Measurements from ENCODE around the gene GPR141. TPM values are rescaled to one million over a fixed set of nuclear protein-coding genes. Genes with fewer than 3 reads are reported as not detected.

GPR141 gene
- total RNA-seq, 2 donors from 2014 or later, result 2.0 TPM; not detected in 1

DNA sequence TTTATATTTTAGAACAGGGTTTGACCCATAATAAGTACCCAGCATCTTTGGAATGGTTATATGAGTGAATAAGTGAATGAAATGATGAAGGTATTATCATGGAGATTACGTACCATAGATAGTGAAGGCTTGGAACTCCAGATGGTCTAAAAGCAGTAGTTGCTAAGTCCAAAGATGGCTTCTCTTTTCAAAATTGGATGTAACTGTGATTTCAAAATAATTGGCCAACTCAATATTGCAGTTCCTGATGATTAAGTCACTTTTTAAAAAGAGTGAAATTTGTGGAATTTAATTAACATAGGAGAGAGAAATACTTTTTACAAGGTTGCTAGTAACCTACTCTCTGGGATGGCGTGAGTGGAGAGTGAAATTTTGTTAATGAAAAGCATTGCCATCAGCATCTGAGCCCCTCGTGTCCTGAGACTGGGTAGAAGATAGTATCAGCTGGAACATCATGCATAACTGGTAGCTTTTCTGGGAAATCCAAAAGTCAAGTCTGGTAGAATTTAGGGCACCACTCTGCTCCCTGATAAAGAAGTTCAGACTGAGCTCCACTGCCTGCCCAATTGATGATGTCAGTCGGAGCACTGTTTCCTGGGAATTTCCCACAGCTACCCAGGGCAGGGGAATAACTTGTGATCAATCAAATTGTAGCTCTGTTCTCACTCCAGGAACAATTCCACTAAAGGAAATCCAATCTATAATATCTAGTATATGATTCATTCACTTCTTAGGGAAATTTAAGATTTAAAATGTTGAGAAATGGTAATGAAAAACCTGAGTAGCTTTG lies 3.2 kb downstream of the GPR141 start:
- no peaks in the 10 kb centered on the region for H3K9me3 ChIP-seq
- H3K4me1 ChIP-seq (ENCODE audit: control insufficient read depth in 1 of 2, low read depth in 2 of 2), result no peaks in the 10 kb centered on the region
- TF ChIP-seq, protein P1, sequence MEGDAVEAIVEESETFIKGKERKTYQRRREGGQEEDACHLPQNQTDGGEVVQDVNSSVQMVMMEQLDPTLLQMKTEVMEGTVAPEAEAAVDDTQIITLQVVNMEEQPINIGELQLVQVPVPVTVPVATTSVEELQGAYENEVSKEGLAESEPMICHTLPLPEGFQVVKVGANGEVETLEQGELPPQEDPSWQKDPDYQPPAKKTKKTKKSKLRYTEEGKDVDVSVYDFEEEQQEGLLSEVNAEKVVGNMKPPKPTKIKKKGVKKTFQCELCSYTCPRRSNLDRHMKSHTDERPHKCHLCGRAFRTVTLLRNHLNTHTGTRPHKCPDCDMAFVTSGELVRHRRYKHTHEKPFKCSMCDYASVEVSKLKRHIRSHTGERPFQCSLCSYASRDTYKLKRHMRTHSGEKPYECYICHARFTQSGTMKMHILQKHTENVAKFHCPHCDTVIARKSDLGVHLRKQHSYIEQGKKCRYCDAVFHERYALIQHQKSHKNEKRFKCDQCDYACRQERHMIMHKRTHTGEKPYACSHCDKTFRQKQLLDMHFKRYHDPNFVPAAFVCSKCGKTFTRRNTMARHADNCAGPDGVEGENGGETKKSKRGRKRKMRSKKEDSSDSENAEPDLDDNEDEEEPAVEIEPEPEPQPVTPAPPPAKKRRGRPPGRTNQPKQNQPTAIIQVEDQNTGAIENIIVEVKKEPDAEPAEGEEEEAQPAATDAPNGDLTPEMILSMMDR (IDR thresholded peaks at IDR 0.05), result no peak
- H3K27ac ChIP-seq, result no peak overlapping the region
- DNase-seq (ENCODE audit: low spot score) (no peak), ATAC-seq (ENCODE audit: insufficient number of reproducible peaks, low FRiP score, low read depth) (no peak)
- H3K4me3 ChIP-seq, result no peak overlapping the region
- no peaks in the 10 kb centered on the region for H3K36me3 ChIP-seq
- H3K27me3 ChIP-seq (replicated peaks; ENCODE audit: insufficient read depth), result no peaks in the 10 kb centered on the region

DNA sequence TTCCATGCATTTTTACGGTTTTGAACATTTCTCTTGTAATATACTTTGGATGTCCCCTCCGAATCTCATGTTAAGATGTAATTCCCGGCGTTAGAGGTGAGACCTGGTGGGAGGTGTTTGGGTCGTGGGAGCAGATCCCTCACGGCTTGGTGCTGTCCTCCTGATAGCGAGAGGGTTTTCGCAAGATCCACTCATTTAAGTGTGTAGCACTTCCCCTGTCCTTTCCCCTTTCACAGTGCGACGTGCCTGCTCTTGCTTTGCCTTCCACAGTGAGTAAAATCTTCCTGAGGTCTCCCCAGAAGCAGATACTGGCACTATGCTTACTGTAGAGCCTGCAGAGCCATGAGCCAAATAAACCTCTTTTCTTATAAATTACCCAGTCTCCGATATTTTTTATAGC lies 6.6 kb downstream of the GPR141 start:
- Histone ChIP-seq H3K9me3 (no peaks in the 10 kb centered on the region), H3K4me3 (peak overlapping the region; percentile 7), H3K36me3 (no peaks in the 10 kb centered on the region), H3K4me1 (ENCODE audit: control insufficient read depth in 1 of 2, low read depth in 2 of 2) (no peaks in the 10 kb centered on the region), H3K27me3 (replicated peaks; ENCODE audit: insufficient read depth) (no peaks in the 10 kb centered on the region), H3K27ac (no peak overlapping the region)
- no peak for ATAC-seq (ENCODE audit: insufficient number of reproducible peaks, low FRiP score, low read depth)
- DNase-seq (ENCODE audit: low spot score), result no peak
- TF ChIP-seq, protein P1 (IDR thresholded peaks at IDR 0.05), result no peak

DNA sequence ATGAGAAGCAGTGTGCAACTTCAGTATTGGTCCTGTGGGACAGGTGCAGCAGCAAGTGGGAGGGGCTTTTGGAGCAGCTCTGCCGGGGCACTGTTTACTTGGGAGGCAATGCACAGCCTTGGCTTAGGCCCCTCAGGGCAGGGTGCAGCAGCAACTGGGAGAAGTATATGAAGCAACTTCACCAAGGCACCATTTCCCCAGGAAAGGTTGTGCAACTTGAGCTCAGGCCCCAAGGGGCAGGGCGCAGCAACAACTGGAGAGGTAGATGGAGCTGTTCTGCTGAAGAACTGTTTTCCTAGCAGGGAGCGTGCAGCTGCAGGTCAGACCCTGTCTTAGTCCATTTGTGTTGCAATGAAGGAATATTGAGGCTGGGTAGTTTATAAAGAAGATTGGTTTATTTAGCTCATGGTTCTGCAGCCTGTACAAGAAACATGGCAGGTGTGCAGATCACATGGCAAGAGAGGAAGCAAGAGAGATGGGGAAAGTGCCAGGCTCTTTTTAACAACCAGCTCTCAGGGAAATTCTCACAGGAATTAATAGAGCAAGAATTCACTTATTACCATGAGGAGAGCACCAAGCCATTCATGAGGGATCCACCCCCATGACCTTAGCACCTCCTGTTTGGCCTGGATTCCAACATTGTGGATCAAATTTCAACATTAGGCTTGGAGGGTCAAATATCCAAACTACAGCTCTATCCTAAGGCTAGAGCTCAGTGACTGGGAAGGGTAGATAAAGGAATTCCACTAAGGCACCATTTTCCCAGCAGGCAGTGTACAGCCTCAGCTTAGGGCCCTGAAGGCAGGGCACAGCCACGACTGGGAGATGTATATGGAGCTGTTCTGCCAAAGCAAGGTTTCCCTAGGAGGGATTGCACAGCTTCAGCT lies 10.9 kb downstream of the GPR141 start:
- Histone ChIP-seq H3K27ac (no peak overlapping the region), H3K4me1 (ENCODE audit: control insufficient read depth in 1 of 2, low read depth in 2 of 2) (no peaks in the 10 kb centered on the region), H3K9me3 (no peaks in the 10 kb centered on the region), H3K4me3 (no peak overlapping the region), H3K27me3 (replicated peaks; ENCODE audit: insufficient read depth) (no peaks in the 10 kb centered on the region), H3K36me3 (no peaks in the 10 kb centered on the region)
- DNase-seq (ENCODE audit: low spot score) (no peak), ATAC-seq (ENCODE audit: insufficient number of reproducible peaks, low FRiP score, low read depth) (no peak)
- TF ChIP-seq, protein P1 (IDR thresholded peaks at IDR 0.05), result no peak

DNA sequence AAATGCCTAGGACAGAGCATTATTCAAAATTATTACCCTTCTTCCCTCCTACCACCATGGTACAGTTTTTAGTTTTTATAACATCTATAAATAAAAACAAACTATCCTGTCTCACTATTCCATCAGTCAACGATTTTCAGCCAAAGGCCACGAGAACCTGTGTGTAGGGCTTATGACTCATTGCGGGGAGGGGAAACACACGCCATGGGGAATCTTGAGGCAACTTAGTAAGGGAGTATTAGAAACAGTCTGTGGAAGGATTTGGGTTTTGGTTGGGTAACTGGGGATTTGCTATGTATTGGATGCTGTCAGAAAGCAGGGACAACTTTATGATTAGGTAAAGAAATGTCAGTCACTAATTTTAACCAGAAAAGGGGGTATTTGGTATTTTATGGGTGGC lies 14.7 kb downstream of the GPR141 start:
- TF ChIP-seq, protein P1 (IDR thresholded peaks at IDR 0.05), result no peak
- no peak overlapping the region for H3K27ac ChIP-seq
- no peak for DNase-seq (ENCODE audit: low spot score)

DNA sequence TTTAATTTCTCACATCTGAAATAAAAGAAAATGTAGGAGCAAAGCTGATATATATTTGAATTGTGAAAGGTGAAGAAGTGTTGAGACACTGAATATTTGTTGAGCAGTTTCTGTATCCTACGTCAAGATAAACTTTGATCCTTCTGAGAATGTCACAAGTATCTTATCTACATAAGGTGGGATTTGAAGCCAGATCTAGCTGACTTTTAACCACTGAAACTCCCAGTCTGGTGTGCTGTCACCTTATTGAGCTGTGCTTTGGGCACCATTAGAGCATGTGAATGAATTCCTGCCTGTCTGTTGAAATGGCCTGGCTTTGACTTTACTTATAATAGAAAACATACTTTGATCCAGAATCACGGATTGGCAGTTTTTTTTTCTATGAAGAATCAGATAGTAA lies 15.2 kb downstream of the GPR141 start:
- H3K9me3 ChIP-seq, result no peaks in the 10 kb centered on the region
- TF ChIP-seq, protein P1 (IDR thresholded peaks at IDR 0.05), result no peak
- no peak overlapping the region for H3K27ac ChIP-seq
- H3K27me3 ChIP-seq (replicated peaks; ENCODE audit: insufficient read depth), result no peaks in the 10 kb centered on the region
- ATAC-seq (ENCODE audit: insufficient number of reproducible peaks, low FRiP score, low read depth) (no peak), DNase-seq (ENCODE audit: low spot score) (no peak)
- H3K4me1 ChIP-seq (ENCODE audit: control insufficient read depth in 1 of 2, low read depth in 2 of 2), result peaks cover 0 to 3% of the 10 kb centered on the region in 2 donors
- no peaks in the 10 kb centered on the region for H3K36me3 ChIP-seq
- H3K4me3 ChIP-seq, result no peak overlapping the region

More for the DNA sequence above, 14.7 kb downstream of the GPR141 start:
- Histone ChIP-seq H3K36me3 (no peaks in the 10 kb centered on the region), H3K9me3 (no peaks in the 10 kb centered on the region), H3K4me3 (no peak overlapping the region), H3K27me3 (replicated peaks; ENCODE audit: insufficient read depth) (no peaks in the 10 kb centered on the region), H3K4me1 (ENCODE audit: control insufficient read depth in 1 of 2, low read depth in 2 of 2) (peaks cover 0 to under 1% of the 10 kb centered on the region in 2 donors)
- ATAC-seq (ENCODE audit: insufficient number of reproducible peaks, low FRiP score, low read depth), result no peak

Measured in thoracic aorta (tissue), 2 donors.